22Rv1 (cell line): ENCODE measurements around the gene FCHO2.

Experiments used
- H3K27ac ChIP-seq: fragments of 450-650 bp; 2 replicates; pipeline ENCODE4 v1.5.1; 2017
- CTCF ChIP-seq: fragments of 450-650 bp; IDR thresholded peaks from 2 replicates; pipeline ENCODE4 v1.5.1; 2017; ENCODE audit warnings: mild to moderate bottlenecking
- ZFX ChIP-seq: fragments of 450-650 bp; IDR thresholded peaks from 2 replicates; pipeline ENCODE4 v1.6.1; 2017; ENCODE audit warnings: antibody characterized with exemption, borderline replicate concordance

FCHO2 gene

GRCh38 chr5:73097740-73098139 is 141.9 kb downstream of the FCHO2 start:
- TF ChIP-seq ZFX: no peak
- TF ChIP-seq CTCF: no peak
- no peak overlapping the region for H3K27ac ChIP-seq

- TF ChIP-seq ZFX: no peak
- no peak for TF ChIP-seq CTCF
- no peak overlapping the region for H3K27ac ChIP-seq
Measured at GRCh38 chr5:73100109-73100508, 144.3 kb downstream of the FCHO2 start.

- no peak overlapping the region for H3K27ac ChIP-seq
- TF ChIP-seq CTCF: no peak
- TF ChIP-seq ZFX: no peak
Measured at GRCh38 chr5:73103870-73104299, 148.0 kb downstream of the FCHO2 start.

- TF ChIP-seq CTCF (no peak), ZFX (no peak)
- no peak overlapping the region for H3K27ac ChIP-seq
Measured at GRCh38 chr5:73104326-73104725, 148.5 kb downstream of the FCHO2 start.

GRCh38 chr5:73106335-73106734 is 150.5 kb downstream of the FCHO2 start:
- H3K27ac ChIP-seq: no peak overlapping the region
- TF ChIP-seq ZFX: no peak
- TF ChIP-seq CTCF: no peak

- TF ChIP-seq CTCF (no peak), ZFX (no peak)
- no peak overlapping the region for H3K27ac ChIP-seq
Measured at GRCh38 chr5:73110190-73110589, 154.3 kb downstream of the FCHO2 start.

- H3K27ac ChIP-seq: no peak overlapping the region
- TF ChIP-seq ZFX (no peak), CTCF (no peak)
Measured at GRCh38 chr5:73111536-73111935, 155.7 kb downstream of the FCHO2 start.
